ENCODE results near the gene ISCU.
A peak's percentile ranks its signal among the peaks of the same experiment; 100 is the strongest.
"Not testable (repeated sequence)": the region's sequence is repeated elsewhere in the genome, so short reads cannot be mapped to it uniquely, and the experiment has no call there.

The ISCU gene

GRCh38 chr12:108571609-108572165 is 9.3 kb downstream of the ISCU start:
- DNase-seq, result no peak

GRCh38 chr12:108572166-108572790 is 9.9 kb downstream of the ISCU start:
- no peak for DNase-seq

GRCh38 chr12:108573317-108573716 is 10.9 kb downstream of the ISCU start:
- DNase-seq, result peak in 1 of 2 donors; percentile 26

- not testable (repeated sequence) for DNase-seq
Measured at GRCh38 chr12:108574276-108574675, 11.9 kb downstream of the ISCU start.

GRCh38 chr12:108575199-108575912 is 13.0 kb downstream of the ISCU start:
- no peak for DNase-seq

- no peak for DNase-seq
Measured at GRCh38 chr12:108576660-108577234, 14.4 kb downstream of the ISCU start.

GRCh38 chr12:108577458-108577857 is 15.1 kb downstream of the ISCU start:
- DNase-seq, result no peak

- DNase-seq, result no peak
Measured at GRCh38 chr12:108578264-108578663, 15.9 kb downstream of the ISCU start.

GRCh38 chr12:108578813-108579212 is 16.4 kb downstream of the ISCU start:
- no peak for DNase-seq

GRCh38 chr12:108580531-108580930 is 18.1 kb downstream of the ISCU start:
- no peak for DNase-seq

GRCh38 chr12:108581311-108582227 is 19.2 kb downstream of the ISCU start:
- DNase-seq, result no peak

GRCh38 chr12:108582509-108582908 is 20.1 kb downstream of the ISCU start:
- no peak for DNase-seq

- no peak for DNase-seq
Measured at GRCh38 chr12:108582978-108583770, 20.8 kb downstream of the ISCU start.

- no peak for DNase-seq
Measured at GRCh38 chr12:108583991-108584390, 21.6 kb downstream of the ISCU start.

GRCh38 chr12:108584456-108585065 is 22.2 kb downstream of the ISCU start:
- DNase-seq, result no peak

- no peak for DNase-seq
Measured at GRCh38 chr12:108585864-108586263, 23.5 kb downstream of the ISCU start.

GRCh38 chr12:108586306-108586705 is 23.9 kb downstream of the ISCU start:
- DNase-seq, result no peak

- no peak for DNase-seq
Measured at GRCh38 chr12:108587826-108588225, 25.4 kb downstream of the ISCU start.

GRCh38 chr12:108589028-108589839 is 26.8 kb downstream of the ISCU start:
- DNase-seq, result no peak

- no peak for DNase-seq
Measured at GRCh38 chr12:108589840-108590229, 27.4 kb downstream of the ISCU start.

GRCh38 chr12:108590463-108590862 is 28.1 kb downstream of the ISCU start:
- DNase-seq, result not testable (repeated sequence)
